Adrenal gland (tissue), 12 donors: ENCODE measurements around the gene KRTAP10-2. TPM values are rescaled to one million over a fixed set of nuclear protein-coding genes. Genes with fewer than 3 reads are reported as not detected.
A peak's percentile ranks its signal among the peaks of the same experiment; 100 is the strongest.

Source experiments
- DNase-seq, 7 donors: peaks; one replicate each; pipeline ENCODE4 v3.0.0-alpha.2; 2019 to 2020
- H3K27ac ChIP-seq, 5 donors: fragments of 200-600 bp; sonication (generic) in 4 of 5; 1 replicate in 3 of 5; 2 replicates in 2 of 5; pipeline versions ENCODE4 v1.5.1 to v1.8.0; 2016 to 2020; ENCODE audit warnings: mild to moderate bottlenecking in 1 of 5
- H3K27me3 ChIP-seq: fragments of 200-600 bp; 2 replicates; pipeline ENCODE4 v1.8.0; 2021
- H3K36me3 ChIP-seq, 2 donors: fragments of 200-600 bp; replicated peaks in 1 of 2; 1 replicate in 1 of 2; 2 replicates in 1 of 2; pipeline versions ENCODE4 v1.5.1 to v1.8.0; 2018 to 2022
- H3K4me1 ChIP-seq, 2 donors: fragments of 200-600 bp; replicated peaks in 1 of 2; 1 replicate in 1 of 2; 2 replicates in 1 of 2; pipeline versions ENCODE4 v1.5.1 to v1.8.0; 2018 to 2021
- H3K4me3 ChIP-seq, 4 donors: fragments of 200-600 bp; sonication (generic) in 3 of 4; one replicate each; pipeline ENCODE4 v1.5.1; 2016 to 2018
- H3K9me3 ChIP-seq, 3 donors: fragments of 200-600 bp; sonication (generic) in 1 of 3; replicated peaks in 1 of 3; 1 replicate in 2 of 3; 2 replicates in 1 of 3; pipeline versions ENCODE4 v1.5.1 to v1.8.0; 2016 to 2021
- CTCF ChIP-seq, 6 experiments: fragments of 450-650 bp in 4 of 6; fragments of 200-600 bp in 2 of 6; sonication (generic) in 1 of 6; IDR thresholded peaks; 1 replicate in 5 of 6; 2 replicates in 1 of 6; pipeline versions ENCODE4 v1.5.1 to v1.8.0; 2016 to 2021; ENCODE audit warnings: antibody characterized with exemption in 6 of 6, mild to moderate bottlenecking in 2 of 6, moderate library complexity in 1 of 6
- POLR2A ChIP-seq, 2 donors: fragments of 450-650 bp; IDR thresholded peaks; one replicate each; pipeline ENCODE4 v1.6.1; 2017; ENCODE audit warnings: antibody characterized with exemption in 2 of 2, mild to moderate bottlenecking in 2 of 2, moderate library complexity in 1 of 2
- WGBS, 4 donors: extraction: QIAGEN DNeasy Blood & Tissue Kit in 2 of 4; methylation state at CpG; one replicate each; pipeline versions ENCODE4 v1.1.5 to v1.1.7; 2013 to 2017; 5-methylcytosine and 5-hydroxymethylcytosine counted together
- intact Hi-C, 2 donors: fragments of 100-400 bp; cut with DNase I; formaldehyde crosslinking; loops; one replicate each; pipeline versions ENCODE4 v1.14.1 to v1.15.0; 2022 to 2023
- polyA plus RNA-seq, 3 donors: library from polyadenylated mRNA; stranded (reverse); fragments of 200-250 nt in 2 of 3; fragments of 350-450 nt in 1 of 3; fragmentation: Illumina TruSeq in 1 of 3; extraction: RNeasy Lipid Tissue Mini Kit (QIAGEN cat#74804) in 1 of 3; gene quantifications; one replicate each; pipeline ENCODE4 v1.2.3, GENCODE V29; 2013 to 2014
- total RNA-seq, 9 donors: library from RNA; depleted of rRNA in 4 of 9; stranded (reverse); fragments of >200 nt in 4 of 9; fragments of 120-200 nt in 1 of 9; fragmentation: NEBNext Ultra II Directional in 1 of 9; extraction: Animal tissue kit (Norgen Biotek cat#: 25700) in 1 of 9; gene quantifications; one replicate each; pipeline versions ENCODE4 v1.1.0 to v1.2.4, GENCODE V29; 2013 to 2023
- donor health status: healthy with polysubstance abuse.
- donor health status: Bipolar disorder and iron deficiency.
- donor health status: DM: yes; HTN: yes; CAD: no.
- donor health status: DM: no; HTN: no; CAD: no.
- donor health status: DM: no; HTN: no; CAD: no.
- donor health status: DM: yes; HTN: yes; CAD: no.

Gene KRTAP10-2
- total and polyA plus RNA-seq, 12 donors: not detected

GRCh38 chr21:44527983-44528633 lies 23.2 kb downstream of the KRTAP10-2 start:
- Histone ChIP-seq H3K36me3 (no peaks in the 10 kb centered on the region), H3K27me3 (no peaks in the 10 kb centered on the region), H3K4me3 (no peak overlapping the region), H3K4me1 (no peaks in the 10 kb centered on the region), H3K27ac (no peak overlapping the region), H3K9me3 (no peaks in the 10 kb centered on the region)
- WGBS, 4 donors: 76 to 88% (median 84%) methylated on average over 4 to 18 of the region's 18 CpGs
- peak in 1 of 7 donors; percentile 5 for DNase-seq
- intact Hi-C loops: no loop called here
- TF ChIP-seq CTCF (IDR thresholded peaks at IDR 0.05): no peak
- no peak for TF ChIP-seq POLR2A (IDR thresholded peaks at IDR 0.05)

- no peak overlapping the region for H3K4me3 ChIP-seq
- no peaks in the 10 kb centered on the region for H3K4me1 ChIP-seq
- peak in 1 of 7 donors; percentile 5 for DNase-seq
- intact Hi-C loops: no loop called here
- no peaks in the 10 kb centered on the region for H3K9me3 ChIP-seq
- no peaks in the 10 kb centered on the region for H3K36me3 ChIP-seq
- TF ChIP-seq CTCF (IDR thresholded peaks at IDR 0.05): no peak
- TF ChIP-seq POLR2A (IDR thresholded peaks at IDR 0.05): no peak
- H3K27me3 ChIP-seq: no peaks in the 10 kb centered on the region
- 79 to 88% (median 86%) methylated on average over 36 to 37 of the region's 37 CpGs for WGBS, 4 donors
- no peak overlapping the region for H3K27ac ChIP-seq
These were observed 23.9 kb downstream of the KRTAP10-2 start for GRCh38 chr21:44527156-44527982.

GRCh38 chr21:44526096-44526997 lies 25.0 kb downstream of the KRTAP10-2 start:
- no peaks in the 10 kb centered on the region for H3K27me3 ChIP-seq
- no peak overlapping the region for H3K27ac ChIP-seq
- DNase-seq: peak in 1 of 7 donors; percentile 4
- H3K4me3 ChIP-seq: no peak overlapping the region
- no peaks in the 10 kb centered on the region for H3K4me1 ChIP-seq
- intact Hi-C loops: no loop called here
- WGBS, 4 donors: 81 to 87% (median 84%) methylated on average over 10 to 12 of the region's 12 CpGs
- H3K36me3 ChIP-seq: no peaks in the 10 kb centered on the region
- TF ChIP-seq POLR2A (IDR thresholded peaks at IDR 0.05): no peak
- TF ChIP-seq CTCF (IDR thresholded peaks at IDR 0.05): no peak
- H3K9me3 ChIP-seq: no peaks in the 10 kb centered on the region
